Muscle layer of colon (tissue), 2 donors: Measurements from ENCODE around the gene XRN2.

Experiments used
- H3K27ac ChIP-seq: one replicate; pipeline ENCODE4 v1.7.0; 2013; ENCODE audit warnings: low read depth, mild to moderate bottlenecking, low read length, moderate library complexity
- H3K27me3 ChIP-seq, 2 donors: one replicate each; pipeline ENCODE4 v1.7.0; 2013; ENCODE audit warnings: low read length in 2 of 2, mild to moderate bottlenecking in 2 of 2; ENCODE audit not compliant: insufficient read depth in 2 of 2, control insufficient read depth in 1 of 2
- H3K36me3 ChIP-seq: one replicate; pipeline ENCODE4 v1.7.0; 2013; ENCODE audit warnings: mild to moderate bottlenecking, low read length; ENCODE audit not compliant: insufficient read depth
- H3K4me1 ChIP-seq: one replicate; pipeline ENCODE4 v1.7.0; 2013; ENCODE audit warnings: mild to moderate bottlenecking, low read length; ENCODE audit not compliant: insufficient read depth
- H3K4me3 ChIP-seq, 2 donors: one replicate each; pipeline ENCODE4 v1.7.0; 2013; ENCODE audit warnings: low read length in 2 of 2, low read depth in 1 of 2, mild to moderate bottlenecking in 1 of 2, moderate library complexity in 1 of 2
- H3K9ac ChIP-seq: one replicate; pipeline ENCODE4 v1.7.0; 2013; ENCODE audit warnings: low read length
- H3K9me3 ChIP-seq: one replicate; pipeline ENCODE4 v1.7.0; 2013; ENCODE audit warnings: mild to moderate bottlenecking, low read length
- donor health status: abdominal sarcoma.
- donor health status: Adenocarcinoma of cecum.

XRN2 gene

DNA sequence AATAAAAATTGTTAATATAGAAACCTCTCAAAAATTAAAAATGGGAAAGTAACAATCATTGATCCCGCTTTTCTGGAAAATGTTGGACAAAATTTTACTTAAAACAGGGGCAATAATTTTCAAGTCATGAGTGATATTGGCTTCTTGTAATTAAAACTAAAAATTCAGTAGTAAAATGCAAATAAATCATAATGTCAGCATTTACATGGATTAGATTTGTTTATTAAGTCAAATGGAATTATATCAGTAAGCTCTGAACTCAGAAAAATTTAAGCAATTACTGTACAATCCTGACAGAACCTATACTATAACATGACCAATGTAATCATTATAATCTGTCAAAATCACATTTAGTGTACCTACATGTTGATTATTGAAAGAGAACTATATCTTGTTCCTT, 134.1 kb downstream of the XRN2 start:
- no peaks in the 10 kb centered on the region for H3K4me1 ChIP-seq
- H3K36me3 ChIP-seq: no peaks in the 10 kb centered on the region
- H3K9me3 ChIP-seq: no peaks in the 10 kb centered on the region
- no peak overlapping the region for H3K27ac ChIP-seq
- H3K9ac ChIP-seq: no peak overlapping the region
- H3K4me3 ChIP-seq: no peak overlapping the region
- H3K27me3 ChIP-seq: no peaks in the 10 kb centered on the region

DNA sequence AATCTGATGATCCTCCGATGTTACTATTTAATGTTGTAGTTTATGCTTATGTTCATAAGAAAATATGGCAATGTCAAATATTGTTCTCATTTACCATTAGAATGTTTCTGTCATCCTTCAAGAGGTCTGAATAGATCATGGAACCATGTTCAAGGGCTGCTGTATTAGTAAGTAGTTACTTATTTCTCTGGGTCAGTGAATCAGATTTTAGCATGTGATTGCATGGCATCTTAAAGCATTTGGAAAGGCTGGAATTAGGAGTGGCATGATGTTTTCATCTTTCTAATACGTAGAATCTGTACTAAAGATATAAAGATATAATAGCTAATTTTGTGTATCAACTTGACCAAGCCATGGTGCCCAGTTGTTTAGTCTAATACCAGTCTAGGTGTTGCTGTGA, 134.7 kb downstream of the XRN2 start:
- H3K27me3 ChIP-seq: no peaks in the 10 kb centered on the region
- H3K27ac ChIP-seq: no peak overlapping the region
- H3K9ac ChIP-seq: no peak overlapping the region
- no peaks in the 10 kb centered on the region for H3K36me3 ChIP-seq
- H3K4me1 ChIP-seq: no peaks in the 10 kb centered on the region
- no peak overlapping the region for H3K4me3 ChIP-seq
- H3K9me3 ChIP-seq: no peaks in the 10 kb centered on the region
